DOHH2 (cell line): ENCODE data around the gene ARL2BP.

Source experiments
- H3F3A ChIP-seq: fragments of 200-600 bp; sonication (generic), shearing (Covaris generic); 2 replicates; pipeline ENCODE4 v1.6.0; 2016; ENCODE audit warnings: antibody characterized with exemption, mild to moderate bottlenecking; ENCODE audit not compliant: control insufficient read depth, insufficient read depth
- H3K27ac ChIP-seq: fragments of 200-600 bp; sonication (generic); 2 replicates; pipeline ENCODE4 v1.5.1; 2014; ENCODE audit warnings: low read depth, mild to moderate bottlenecking, low read length, moderate library complexity
- H3K27me3 ChIP-seq: fragments of 200-600 bp; sonication (generic); 2 replicates; pipeline ENCODE4 v1.6.1; 2014; ENCODE audit warnings: mild to moderate bottlenecking, low read length, mixed read lengths; ENCODE audit not compliant: control insufficient read depth
- H3K36me3 ChIP-seq: fragments of 200-600 bp; sonication (generic); 2 replicates; pipeline ENCODE4 v1.6.1; 2014; ENCODE audit warnings: mild to moderate bottlenecking, low read length, moderate library complexity, mixed read lengths; ENCODE audit not compliant: control insufficient read depth
- H3K4me1 ChIP-seq: fragments of 200-600 bp; sonication (generic); 2 replicates; pipeline ENCODE4 v1.6.1; 2014; ENCODE audit warnings: mild to moderate bottlenecking, low read length, mixed read lengths; ENCODE audit not compliant: control insufficient read depth
- H3K4me2 ChIP-seq: fragments of 200-600 bp; sonication (generic); 2 replicates; pipeline ENCODE4 v1.6.0; 2014; ENCODE audit warnings: mild to moderate bottlenecking, low read length, moderate library complexity
- H3K4me3 ChIP-seq: fragments of 200-600 bp; sonication (generic); 2 replicates; pipeline ENCODE4 v1.5.1; 2014; ENCODE audit warnings: mild to moderate bottlenecking, low read length, mixed read lengths
- H3K79me2 ChIP-seq: fragments of 200-600 bp; sonication (generic); 2 replicates; pipeline ENCODE4 v1.6.1; 2014; ENCODE audit warnings: mild to moderate bottlenecking, low read length, mixed read lengths; ENCODE audit not compliant: control insufficient read depth
- H3K9me2 ChIP-seq: fragments of 200-600 bp; sonication (generic); replicated peaks from 2 replicates; pipeline ENCODE4 v1.6.1; 2014; ENCODE audit warnings: mild to moderate bottlenecking, low read length, mixed read lengths; ENCODE audit not compliant: control insufficient read depth
- H3K9me3 ChIP-seq: fragments of 200-600 bp; sonication (generic); 2 replicates; pipeline ENCODE4 v1.6.1; 2014; ENCODE audit warnings: antibody characterized with exemption, low read length, mixed read lengths; ENCODE audit not compliant: control insufficient read depth, insufficient read depth
- H4K20me1 ChIP-seq: fragments of 200-600 bp; sonication (generic); 2 replicates; pipeline ENCODE4 v1.6.0; 2014; ENCODE audit warnings: low read depth, mild to moderate bottlenecking, antibody characterized with exemption, low read length, moderate library complexity; ENCODE audit not compliant: control insufficient read depth, insufficient read depth
- EZH2phosphoT487 ChIP-seq: fragments of 200-600 bp; sonication (generic); IDR thresholded peaks from 2 replicates; pipeline ENCODE4 v1.6.1; 2017; ENCODE audit warnings: borderline replicate concordance, mild to moderate bottlenecking, antibody characterized with exemption, low read length, moderate library complexity, mixed read lengths
- TF ChIP-seq, protein P1 (sequence below): fragments of 200-600 bp; sonication (generic); IDR thresholded peaks from one replicate; pipeline ENCODE4 v1.5.1; 2014; ENCODE audit warnings: antibody characterized with exemption, mild to moderate bottlenecking, low read depth, low read length; ENCODE audit not compliant: poor library complexity, severe bottlenecking

The ARL2BP gene

DNA sequence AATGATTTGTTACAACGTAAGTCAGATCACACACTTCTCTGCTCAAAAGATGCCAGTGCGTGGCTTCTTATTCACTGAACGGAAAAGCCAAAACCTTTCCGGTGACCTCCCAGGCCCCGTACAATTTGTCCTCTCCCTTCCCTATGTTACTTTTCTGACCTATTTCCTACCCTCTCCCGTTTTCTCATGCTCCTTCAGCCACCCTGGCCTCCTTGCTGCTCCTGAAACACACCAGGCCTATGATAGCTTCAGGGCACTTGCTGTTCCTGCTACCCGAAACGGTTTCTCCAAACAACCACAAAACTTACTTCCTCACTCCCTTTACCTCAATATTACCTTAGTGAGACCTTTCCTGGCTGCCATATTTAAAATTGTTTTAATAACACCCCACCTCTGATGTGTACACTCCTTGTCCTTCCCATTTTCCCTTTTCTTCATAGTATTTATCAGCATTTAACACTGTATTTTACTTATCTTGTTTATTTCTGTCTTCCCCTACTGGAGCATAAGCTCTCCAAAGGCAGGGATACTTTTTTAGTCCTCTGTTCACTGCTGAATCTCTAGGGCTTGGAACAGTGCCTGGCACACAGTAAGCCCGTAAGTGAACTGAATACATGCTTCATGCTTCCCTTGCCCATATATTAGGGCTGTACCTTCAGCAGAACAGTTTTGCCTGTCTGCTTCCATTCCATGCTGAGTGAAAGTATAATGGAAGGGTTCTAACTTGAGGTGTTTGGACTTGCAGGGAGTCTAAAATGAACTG lies 10.9 kb upstream of the ARL2BP start:
- H3K4me1 ChIP-seq, result peaks cover 37% of the 10 kb centered on the region
- H3K9me3 ChIP-seq, result no peaks in the 10 kb centered on the region
- peak overlapping the region; percentile 84 for H3K4me2 ChIP-seq
- H3K27me3 ChIP-seq, result no peaks in the 10 kb centered on the region
- no peaks in the 10 kb centered on the region for H4K20me1 ChIP-seq
- H3K4me3 ChIP-seq, result peak overlapping the region; percentile 61
- H3K36me3 ChIP-seq, result peaks cover 75% of the 10 kb centered on the region
- peak overlapping the region; percentile 89 for H3K27ac ChIP-seq
- H3K9me2 ChIP-seq, result no peaks in the 10 kb centered on the region
- no peak for TF ChIP-seq EZH2phosphoT487
- TF ChIP-seq, protein P1, sequence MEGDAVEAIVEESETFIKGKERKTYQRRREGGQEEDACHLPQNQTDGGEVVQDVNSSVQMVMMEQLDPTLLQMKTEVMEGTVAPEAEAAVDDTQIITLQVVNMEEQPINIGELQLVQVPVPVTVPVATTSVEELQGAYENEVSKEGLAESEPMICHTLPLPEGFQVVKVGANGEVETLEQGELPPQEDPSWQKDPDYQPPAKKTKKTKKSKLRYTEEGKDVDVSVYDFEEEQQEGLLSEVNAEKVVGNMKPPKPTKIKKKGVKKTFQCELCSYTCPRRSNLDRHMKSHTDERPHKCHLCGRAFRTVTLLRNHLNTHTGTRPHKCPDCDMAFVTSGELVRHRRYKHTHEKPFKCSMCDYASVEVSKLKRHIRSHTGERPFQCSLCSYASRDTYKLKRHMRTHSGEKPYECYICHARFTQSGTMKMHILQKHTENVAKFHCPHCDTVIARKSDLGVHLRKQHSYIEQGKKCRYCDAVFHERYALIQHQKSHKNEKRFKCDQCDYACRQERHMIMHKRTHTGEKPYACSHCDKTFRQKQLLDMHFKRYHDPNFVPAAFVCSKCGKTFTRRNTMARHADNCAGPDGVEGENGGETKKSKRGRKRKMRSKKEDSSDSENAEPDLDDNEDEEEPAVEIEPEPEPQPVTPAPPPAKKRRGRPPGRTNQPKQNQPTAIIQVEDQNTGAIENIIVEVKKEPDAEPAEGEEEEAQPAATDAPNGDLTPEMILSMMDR, result no peak
- H3F3A ChIP-seq, result peaks cover 35% of the 10 kb centered on the region
- H3K79me2 ChIP-seq, result no peaks in the 10 kb centered on the region

DNA sequence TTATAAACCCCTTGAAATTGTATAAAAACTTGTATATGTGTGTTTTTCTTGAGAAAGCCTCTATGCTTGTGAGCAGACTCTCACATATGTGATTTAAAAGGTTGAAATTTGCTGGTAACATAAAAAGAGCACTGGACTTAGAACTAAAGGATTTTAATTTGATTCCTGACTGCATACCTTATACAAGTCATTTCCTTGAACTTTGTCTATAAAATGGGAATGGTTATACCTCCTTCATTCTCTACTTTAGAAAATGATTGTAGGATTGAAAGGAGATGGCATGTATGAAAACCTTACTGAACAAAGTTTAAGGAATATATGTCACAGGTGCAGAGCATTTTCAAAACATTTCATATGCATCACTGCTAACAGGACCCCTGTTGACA lies 10.4 kb upstream of the ARL2BP start:
- peak overlapping the region; percentile 61 for H3K4me3 ChIP-seq
- H3K36me3 ChIP-seq, result peaks cover 80% of the 10 kb centered on the region
- TF ChIP-seq, protein P1, result no peak
- no peak for TF ChIP-seq EZH2phosphoT487
- peak overlapping the region; percentile 84 for H3K4me2 ChIP-seq
- H3K4me1 ChIP-seq, result peaks cover 42% of the 10 kb centered on the region
- H3K27me3 ChIP-seq, result no peaks in the 10 kb centered on the region
- H3K79me2 ChIP-seq, result no peaks in the 10 kb centered on the region
- no peaks in the 10 kb centered on the region for H3K9me2 ChIP-seq
- H3K27ac ChIP-seq, result peak overlapping the region; percentile 89
- H3K9me3 ChIP-seq, result no peaks in the 10 kb centered on the region
- no peaks in the 10 kb centered on the region for H4K20me1 ChIP-seq
- H3F3A ChIP-seq, result peaks cover 40% of the 10 kb centered on the region

DNA sequence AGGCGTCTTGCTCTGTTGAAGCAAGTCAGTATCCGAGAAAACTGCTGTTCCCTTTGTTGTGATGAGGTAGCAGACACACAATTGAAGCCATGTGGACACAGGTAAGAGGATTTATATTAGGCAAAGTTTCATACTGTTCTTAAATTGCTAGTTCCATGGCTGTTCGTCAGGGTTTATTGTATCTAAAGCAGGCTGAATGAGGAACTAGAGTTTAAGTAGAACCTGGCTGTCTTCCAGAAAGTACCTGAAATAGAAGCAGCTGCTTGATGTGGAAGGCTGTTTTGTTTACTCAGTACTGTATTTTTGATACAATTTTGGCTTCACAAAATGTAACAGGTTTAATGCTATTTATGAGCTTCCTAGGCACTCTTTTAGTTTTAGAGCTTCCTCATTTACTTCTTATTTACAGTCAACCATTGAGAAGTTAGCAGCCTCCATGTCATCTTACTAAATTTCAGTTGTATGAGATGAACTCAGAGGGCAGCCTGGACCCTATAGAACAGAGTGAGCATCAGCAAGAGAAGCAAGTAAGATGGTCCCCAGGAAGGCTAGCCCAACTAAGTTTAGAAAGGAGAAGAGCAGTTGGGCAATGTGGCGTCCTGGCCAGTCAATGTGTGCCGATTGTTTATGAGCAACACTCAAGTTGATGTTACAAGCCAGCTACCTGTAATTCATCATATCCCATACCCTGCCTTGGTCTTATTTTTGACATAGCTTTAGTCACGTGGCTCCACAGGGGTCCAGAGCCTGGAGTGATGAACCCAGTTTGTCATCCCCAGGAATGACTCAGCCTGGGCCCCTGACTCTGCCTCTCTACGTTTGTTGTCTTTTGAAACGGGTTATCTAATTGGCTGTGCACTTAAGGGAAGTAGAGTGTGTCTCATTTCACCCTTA lies 9.7 kb upstream of the ARL2BP start:
- Histone ChIP-seq H3K4me3 (peak overlapping the region; percentile 61), H3K79me2 (no peaks in the 10 kb centered on the region), H3K4me2 (peak overlapping the region; percentile 84), H3K9me2 (no peaks in the 10 kb centered on the region), H3K36me3 (peaks cover 82% of the 10 kb centered on the region), H3K9me3 (no peaks in the 10 kb centered on the region), H4K20me1 (no peaks in the 10 kb centered on the region), H3K27ac (peak overlapping the region; percentile 89), H3K27me3 (no peaks in the 10 kb centered on the region), H3F3A (peaks cover 45% of the 10 kb centered on the region), H3K4me1 (peaks cover 49% of the 10 kb centered on the region)
- TF ChIP-seq, protein P1, result no peak
- TF ChIP-seq EZH2phosphoT487, result no peak
